ENCODE data around the gene GCSAM. TPM values are rescaled to one million over a fixed set of nuclear protein-coding genes. Genes with fewer than 3 reads are reported as not detected.
A peak's percentile ranks its signal among the peaks of the same experiment; 100 is the strongest.

Gene GCSAM
- total RNA-seq, 1 donor from 2014 or later, result 0.90 TPM

DNA sequence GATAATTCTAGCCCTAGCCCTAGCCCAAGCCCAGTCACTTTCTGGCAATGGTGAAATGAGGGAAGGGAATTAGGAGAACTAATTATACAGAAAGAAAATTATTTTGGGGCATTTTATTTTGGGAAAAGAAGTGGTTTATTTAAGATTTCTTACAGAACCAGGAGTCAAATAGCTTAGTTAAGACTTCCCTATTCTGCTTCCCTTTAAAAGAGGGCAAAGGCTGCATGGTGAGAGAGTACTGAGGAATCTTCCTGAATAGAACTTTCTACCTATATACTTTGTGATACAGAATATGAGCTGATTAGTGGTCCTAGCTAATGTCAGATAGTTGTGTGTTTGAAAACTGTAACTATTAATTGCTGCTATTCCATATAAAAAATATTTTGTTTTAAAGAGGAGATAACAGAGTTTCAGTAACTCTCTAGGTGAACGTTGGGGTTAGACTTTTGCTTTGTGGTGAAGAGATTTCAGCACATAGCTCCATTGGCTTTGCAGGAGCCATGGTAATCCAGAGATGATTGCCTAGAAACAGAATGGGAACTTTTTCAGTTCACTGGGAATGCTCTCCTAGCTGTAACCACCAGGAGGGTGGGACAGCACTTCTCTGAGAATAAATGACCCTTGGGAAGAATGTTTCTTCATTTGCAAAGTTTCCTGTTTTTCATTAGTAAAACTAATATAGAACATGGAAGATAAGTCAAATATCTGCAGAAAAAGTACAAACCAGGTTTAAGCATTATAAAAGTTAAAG lies 5.3 kb upstream of the GCSAM start:
- intact Hi-C loops (cut with DNase I), result no loop called here
- Histone ChIP-seq H3K27me3 (no peaks in the 10 kb centered on the region), H3K36me3 (no peaks in the 10 kb centered on the region), H3K4me3 (no peak overlapping the region), H3K27ac (no peak overlapping the region), H3K9me3 (no peaks in the 10 kb centered on the region), H3K4me1 (no peaks in the 10 kb centered on the region)
- no peak for DNase-seq
- TF ChIP-seq, protein P1, sequence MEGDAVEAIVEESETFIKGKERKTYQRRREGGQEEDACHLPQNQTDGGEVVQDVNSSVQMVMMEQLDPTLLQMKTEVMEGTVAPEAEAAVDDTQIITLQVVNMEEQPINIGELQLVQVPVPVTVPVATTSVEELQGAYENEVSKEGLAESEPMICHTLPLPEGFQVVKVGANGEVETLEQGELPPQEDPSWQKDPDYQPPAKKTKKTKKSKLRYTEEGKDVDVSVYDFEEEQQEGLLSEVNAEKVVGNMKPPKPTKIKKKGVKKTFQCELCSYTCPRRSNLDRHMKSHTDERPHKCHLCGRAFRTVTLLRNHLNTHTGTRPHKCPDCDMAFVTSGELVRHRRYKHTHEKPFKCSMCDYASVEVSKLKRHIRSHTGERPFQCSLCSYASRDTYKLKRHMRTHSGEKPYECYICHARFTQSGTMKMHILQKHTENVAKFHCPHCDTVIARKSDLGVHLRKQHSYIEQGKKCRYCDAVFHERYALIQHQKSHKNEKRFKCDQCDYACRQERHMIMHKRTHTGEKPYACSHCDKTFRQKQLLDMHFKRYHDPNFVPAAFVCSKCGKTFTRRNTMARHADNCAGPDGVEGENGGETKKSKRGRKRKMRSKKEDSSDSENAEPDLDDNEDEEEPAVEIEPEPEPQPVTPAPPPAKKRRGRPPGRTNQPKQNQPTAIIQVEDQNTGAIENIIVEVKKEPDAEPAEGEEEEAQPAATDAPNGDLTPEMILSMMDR (IDR thresholded peaks at IDR 0.05), result no peak
- peak; percentile 38 for ATAC-seq

DNA sequence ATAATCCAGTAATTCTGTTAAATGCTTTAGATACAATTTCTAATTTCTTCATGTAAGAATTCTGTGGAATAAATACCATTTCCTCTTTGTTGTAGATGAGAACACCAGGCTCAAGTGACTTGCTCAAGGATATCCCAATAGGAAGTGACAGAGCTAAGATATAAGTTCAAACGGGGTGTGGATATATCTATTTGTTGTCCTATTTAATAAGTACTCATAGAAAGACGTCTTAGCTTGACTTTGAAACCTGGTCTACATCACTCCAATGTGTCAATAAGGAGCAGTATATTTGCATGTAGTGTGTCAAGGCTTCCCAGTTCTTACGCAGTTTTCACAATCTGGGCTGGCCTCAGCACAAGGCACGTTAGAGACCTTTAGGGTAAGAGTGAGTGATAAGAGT lies 4.7 kb upstream of the GCSAM start:
- TF ChIP-seq, protein P1 (IDR thresholded peaks at IDR 0.05), result no peak
- intact Hi-C loops (cut with DNase I), result no loop called here
- H3K4me1 ChIP-seq, result no peaks in the 10 kb centered on the region
- no peaks in the 10 kb centered on the region for H3K36me3 ChIP-seq
- H3K9me3 ChIP-seq, result no peaks in the 10 kb centered on the region
- H3K27ac ChIP-seq, result no peak overlapping the region
- no peak overlapping the region for H3K4me3 ChIP-seq
- H3K27me3 ChIP-seq, result no peaks in the 10 kb centered on the region
- ATAC-seq (no peak), DNase-seq (no peak)

DNA sequence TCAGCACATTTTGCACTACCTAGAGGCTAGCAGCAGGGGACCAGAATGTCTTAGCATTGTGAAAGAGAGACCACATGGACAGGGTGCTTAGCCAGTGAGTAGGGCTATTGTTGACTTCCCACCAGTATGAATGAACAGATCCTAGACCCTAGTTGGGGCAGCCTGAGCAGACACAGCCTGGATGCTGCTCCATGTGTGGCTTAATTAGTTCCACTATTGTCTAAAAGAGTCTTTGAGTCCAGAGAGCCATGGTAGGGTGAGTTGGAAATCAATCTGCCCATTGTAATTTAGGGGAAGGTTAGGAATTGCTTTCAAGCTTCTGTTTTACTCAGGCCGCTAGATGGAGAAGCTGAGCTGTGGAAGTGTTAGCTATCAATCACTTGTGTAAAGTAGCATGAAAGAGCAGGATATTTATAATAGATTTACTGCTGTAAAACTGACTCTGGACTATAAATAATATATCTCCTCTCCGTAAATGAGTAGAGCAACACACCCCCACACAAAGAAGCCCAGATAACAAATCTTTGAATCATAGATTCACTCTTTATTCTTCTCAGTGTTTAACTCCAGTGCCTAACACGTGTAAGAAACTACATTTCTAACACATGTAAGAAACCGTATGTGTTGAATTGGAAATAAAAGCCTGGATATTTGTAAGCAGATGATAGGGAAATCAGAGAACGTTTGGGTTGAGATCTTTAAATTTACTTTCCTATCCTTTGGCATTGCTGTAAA lies 4.1 kb upstream of the GCSAM start:
- peak; percentile 61 for ATAC-seq
- no peak overlapping the region for H3K27ac ChIP-seq
- intact Hi-C loops (cut with DNase I), result no loop called here
- TF ChIP-seq, protein P1 (IDR thresholded peaks at IDR 0.05), result peak; percentile 46
- H3K36me3 ChIP-seq, result no peaks in the 10 kb centered on the region
- H3K27me3 ChIP-seq, result no peaks in the 10 kb centered on the region
- H3K4me3 ChIP-seq, result no peak overlapping the region
- DNase-seq, result no peak
- H3K9me3 ChIP-seq, result no peaks in the 10 kb centered on the region
- H3K4me1 ChIP-seq, result no peaks in the 10 kb centered on the region

DNA sequence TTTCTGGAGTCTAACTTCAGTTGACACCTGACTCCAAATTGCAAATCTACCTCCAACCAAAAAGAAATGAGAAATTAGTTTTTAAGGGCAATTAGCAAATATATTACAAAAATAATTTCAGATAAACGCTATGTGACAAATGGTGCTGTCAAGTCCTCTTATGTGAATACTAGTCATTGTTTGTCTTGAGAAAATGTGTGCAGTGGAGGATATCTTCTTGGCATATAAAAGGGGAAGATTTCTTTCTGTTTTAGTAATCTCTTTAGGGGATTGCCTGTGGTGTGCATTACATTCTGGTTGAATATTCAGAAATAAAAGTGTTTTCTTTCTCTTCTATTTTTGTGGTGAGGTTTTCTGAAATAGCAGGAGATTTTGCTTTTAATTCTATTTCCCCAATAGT lies 3.0 kb upstream of the GCSAM start:
- intact Hi-C loops (cut with DNase I), result no loop called here
- Histone ChIP-seq H3K9me3 (no peaks in the 10 kb centered on the region), H3K27me3 (no peaks in the 10 kb centered on the region), H3K27ac (no peak overlapping the region), H3K36me3 (no peaks in the 10 kb centered on the region), H3K4me3 (no peak overlapping the region), H3K4me1 (no peaks in the 10 kb centered on the region)
- ATAC-seq (no peak), DNase-seq (no peak)
- TF ChIP-seq, protein P1 (IDR thresholded peaks at IDR 0.05), result no peak

DNA sequence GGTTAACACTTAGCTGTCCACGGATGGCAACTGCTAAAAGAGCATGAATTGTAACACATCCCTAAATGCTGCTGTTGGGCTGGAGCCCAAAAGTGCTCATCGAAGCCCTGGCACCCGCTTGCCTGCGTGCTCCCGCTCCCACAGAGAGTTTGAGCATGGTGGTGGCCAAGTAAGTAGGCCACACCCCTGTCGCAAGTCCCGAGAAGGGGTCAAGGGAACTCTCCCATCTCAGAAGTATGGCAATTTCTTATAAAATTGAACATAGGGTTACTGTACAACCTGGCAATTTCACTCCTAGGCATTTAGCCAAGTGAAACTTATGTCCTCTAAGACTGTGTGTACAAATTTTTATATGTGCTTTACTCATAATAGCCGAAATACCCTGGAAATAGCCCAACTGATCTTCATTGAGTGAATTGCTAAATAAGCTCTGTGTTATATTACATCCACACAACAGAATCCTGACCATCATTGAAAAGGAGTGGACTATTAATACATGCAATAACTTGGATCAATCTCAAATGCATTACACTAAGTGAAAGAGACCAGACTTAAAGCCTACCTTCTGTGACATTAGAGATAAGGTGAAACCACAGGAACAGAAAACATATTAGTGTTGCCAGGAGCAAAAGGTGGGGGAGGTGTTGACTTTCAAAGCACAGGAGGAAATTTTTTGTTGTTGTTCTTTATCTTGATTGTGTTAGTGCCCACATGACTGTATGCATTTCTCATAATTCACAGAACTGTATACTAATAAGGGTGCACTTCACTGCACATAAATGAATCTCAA lies 1.5 kb upstream of the GCSAM start:
- Histone ChIP-seq H3K27me3 (no peaks in the 10 kb centered on the region), H3K4me1 (no peaks in the 10 kb centered on the region), H3K9me3 (no peaks in the 10 kb centered on the region), H3K27ac (no peak overlapping the region), H3K4me3 (no peak overlapping the region), H3K36me3 (no peaks in the 10 kb centered on the region)
- intact Hi-C loops (cut with DNase I), result no loop called here
- ATAC-seq (no peak), DNase-seq (no peak)
- TF ChIP-seq, protein P1 (IDR thresholded peaks at IDR 0.05), result no peak

Data from upper lobe of right lung (tissue), 1 donor.